HG03457 (cell line): ENCODE measurements around the gene TMEM247.

ENCODE experiments used
- ATAC-seq: cut with Tn5 transposase; IDR thresholded peaks from one replicate; pipeline ENCODE4 v1.9.1; 2021; ENCODE audit warnings: moderate number of reproducible peaks; ENCODE audit not compliant: unreplicated experiment

TMEM247 gene

DNA sequence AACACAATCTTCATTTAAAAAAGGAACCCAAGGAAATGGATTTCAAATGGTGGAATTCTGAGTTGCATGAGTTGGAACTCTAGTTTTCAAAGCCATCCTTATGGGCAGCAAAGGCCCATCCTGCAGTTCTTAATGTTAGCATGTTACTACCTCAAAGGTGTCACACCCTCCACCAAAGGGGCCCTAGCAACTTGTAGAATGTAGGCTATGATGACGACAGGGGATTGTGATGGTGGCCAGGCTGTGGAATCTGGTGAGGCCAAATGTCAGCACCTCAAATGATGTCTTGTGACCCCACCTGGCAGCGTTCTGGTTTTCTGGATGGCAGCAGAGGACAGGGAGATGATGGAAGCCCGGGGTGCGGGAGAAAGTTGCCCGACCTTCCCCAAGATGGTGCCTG, at the start of gene TMEM247:
Gene TMEM247, plus strand, starts transcription at position 301 of the 400 bp plus-strand sequence.
- no peak for ATAC-seq

DNA sequence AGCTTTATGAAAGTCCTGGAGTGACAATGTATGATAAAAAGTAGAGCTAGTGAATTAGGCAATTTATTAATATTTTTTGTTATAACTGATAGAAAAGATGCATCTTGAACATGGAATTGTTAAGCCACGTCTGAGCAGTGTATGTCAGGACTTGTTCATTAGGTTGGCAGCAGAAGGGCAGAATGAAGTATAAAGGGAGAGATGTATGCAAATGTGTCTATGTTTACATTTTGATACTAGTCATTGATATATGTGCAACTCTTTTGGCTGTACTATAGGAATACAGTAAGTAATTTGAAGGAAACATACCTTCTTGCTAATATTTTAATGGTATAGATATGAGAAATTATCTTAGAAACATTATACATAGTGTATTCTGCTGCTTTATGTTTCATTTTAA, 49.0 kb upstream of the TMEM247 start:
- no peak for ATAC-seq

DNA sequence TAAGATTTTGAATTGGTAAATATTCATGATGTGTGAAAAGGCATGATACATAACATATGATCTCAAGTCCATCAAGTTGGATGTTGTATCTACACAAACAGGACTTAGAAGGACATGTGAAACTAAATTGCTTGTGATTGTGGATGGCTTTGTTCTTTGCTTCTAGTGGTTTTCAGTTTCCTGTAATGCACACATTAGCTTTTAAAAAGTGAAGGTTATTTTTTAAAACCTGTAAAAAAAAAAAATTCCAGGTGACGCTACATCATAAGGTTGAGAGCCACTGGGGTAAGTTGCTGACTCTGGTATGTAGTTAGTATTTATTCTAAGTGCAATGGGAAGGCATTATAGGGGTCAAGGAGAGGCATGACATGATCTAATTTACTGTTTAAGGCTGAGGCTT, 48.4 kb upstream of the TMEM247 start:
- ATAC-seq: no peak

DNA sequence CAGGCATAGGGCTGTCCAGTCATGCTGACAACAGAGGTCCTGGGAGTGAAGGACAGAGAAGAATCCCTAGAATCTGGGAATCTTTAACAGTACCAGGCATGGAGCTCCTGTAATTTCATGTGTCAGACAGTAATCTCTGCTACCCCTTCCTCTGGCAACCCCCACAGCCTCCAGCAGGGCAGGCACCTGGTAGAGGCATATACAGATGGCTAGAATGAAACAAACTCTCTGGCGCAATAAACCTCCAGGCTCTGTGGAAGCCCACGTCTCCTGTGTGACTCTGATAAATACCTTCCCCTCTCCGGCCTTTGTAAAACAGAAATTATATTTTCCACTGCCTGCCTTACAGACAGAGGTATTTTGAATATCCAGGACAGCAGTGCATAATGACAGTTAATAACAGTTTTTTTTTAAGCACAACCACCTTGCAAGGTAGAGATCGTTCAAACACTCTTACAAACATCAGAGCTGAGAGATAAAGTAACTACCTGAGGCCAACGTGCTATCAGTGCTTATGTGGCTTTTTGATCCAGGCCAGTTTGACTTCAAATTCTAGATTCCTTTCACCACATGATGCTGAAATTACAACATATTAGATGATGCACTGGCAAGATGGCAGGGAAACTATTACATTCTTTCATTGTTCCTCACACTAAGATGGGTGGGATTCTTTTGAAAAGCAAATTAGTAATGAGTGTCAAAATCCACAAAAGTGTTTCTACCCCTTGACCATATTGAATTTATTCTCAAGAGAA, 47.7 kb upstream of the TMEM247 start:
- no peak for ATAC-seq

DNA sequence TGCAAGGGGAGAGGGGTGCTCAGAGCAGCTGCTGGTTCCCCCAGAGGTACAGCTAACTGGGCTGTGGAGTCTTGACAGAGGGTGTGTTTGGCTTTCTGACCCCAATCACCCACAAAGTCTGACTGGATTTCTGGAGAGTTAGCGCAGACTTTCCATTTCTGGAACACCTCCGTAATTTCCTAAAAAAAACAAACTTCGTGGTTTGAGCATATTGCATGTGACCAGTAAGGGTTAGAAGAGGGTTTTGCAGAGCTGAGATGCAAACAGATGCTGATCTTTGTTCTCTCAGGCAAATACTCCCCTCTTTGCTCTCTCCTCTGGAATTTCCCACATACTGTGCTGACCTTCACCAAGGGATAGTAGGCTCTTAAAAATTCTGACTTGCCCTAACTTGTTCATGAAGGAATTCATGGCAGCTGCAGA, 44.5 kb upstream of the TMEM247 start:
- ATAC-seq: no peak

DNA sequence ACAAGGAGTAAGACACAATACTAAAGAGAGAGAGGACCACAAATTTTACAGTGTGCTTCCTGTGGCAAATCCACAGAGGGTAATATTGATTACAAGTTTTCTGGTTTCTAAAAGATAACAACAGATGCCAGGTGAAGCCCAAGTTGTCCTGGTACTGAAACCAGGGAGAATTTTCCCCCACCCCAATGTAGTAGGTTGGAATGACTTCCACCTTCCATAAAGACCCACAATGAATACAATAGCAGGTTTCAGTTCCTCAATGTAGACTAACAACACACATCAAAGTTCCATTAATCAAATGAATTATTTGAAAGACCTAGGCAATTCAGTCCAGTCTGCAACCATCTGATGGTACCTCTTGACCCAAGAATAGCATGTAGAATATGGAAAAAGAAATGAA, 44.0 kb upstream of the TMEM247 start:
- no peak for ATAC-seq

DNA sequence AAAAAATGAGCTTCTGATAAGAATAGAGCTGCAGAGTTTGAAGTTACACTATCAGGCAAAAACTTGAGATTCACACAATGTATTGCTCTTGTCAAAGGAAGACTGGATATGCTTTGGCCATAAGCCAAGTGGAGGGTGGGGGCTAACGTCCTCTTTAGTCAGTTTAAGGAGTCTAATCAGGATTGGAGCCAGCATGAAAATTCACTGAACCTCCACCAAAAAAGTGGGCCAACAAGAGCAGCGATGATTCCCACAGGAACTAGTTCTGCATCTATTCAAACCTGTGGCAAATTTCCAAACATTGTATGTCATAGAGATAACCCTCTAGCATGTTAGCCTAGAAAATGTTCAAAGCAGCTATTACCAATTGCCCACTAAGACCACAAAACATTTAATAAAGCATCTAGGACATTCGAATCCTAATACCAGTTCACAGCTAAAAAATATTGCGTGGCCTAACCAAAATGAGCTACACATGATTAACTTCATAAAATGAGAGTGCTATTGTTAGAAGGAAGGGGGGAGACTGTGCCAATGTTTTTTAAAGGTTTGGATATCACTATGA, 43.5 kb upstream of the TMEM247 start:
- no peak for ATAC-seq

DNA sequence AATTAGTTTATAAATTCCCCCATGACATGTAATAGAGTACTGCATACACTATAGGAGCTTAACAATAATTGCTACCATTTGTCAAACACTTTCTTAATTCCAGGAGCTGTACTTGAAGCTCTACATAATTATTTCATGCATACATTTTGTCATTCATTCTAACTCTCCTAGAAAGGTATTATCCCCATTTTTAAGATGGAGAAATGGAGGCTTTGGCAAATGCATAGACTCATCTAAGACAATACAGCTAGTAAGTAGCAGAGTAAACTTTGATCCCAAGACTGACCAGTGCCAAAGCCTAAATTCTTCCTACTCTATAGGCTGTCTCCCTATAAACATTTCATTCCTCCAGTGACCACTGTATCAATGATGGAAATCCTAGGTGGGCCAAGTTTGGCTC, 42.6 kb upstream of the TMEM247 start:
- no peak for ATAC-seq

DNA sequence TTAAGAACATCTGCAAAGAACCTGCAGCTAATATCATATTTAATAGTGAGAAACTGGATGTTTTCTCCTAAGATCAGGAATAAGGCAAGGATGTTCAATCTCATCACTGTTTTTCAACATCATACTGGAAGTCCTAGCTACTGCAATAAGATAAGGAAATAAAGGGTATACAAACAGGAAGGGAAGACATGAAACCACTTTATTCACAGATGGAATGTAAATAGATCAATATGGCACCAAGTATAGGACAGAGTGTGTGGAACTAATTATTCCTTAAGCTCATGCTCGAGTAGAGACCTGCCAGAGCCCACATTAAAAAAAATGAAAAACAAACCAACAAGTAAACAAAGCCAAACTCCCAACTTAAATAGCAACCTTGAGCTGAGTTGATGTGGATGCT, 41.3 kb upstream of the TMEM247 start:
- no peak for ATAC-seq

DNA sequence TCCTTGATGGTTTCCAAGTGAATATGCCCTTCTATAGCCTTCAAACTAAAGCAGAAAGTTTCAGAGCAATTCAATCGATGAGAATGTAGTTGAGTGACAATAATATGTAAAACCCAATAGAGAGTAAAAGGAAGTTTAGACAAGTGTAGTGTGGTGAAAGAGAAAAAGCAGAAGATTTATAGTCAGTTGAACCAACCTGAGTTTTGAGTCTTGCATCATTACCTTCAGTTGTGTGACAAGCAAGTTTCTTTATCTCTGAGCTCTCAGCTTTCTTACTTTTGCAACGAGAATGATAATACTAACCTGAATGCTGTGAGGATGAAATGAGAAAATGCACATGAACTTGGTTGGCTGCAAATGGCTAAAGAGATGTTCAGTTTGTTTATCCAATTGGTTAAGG, 40.6 kb upstream of the TMEM247 start:
- no peak for ATAC-seq

DNA sequence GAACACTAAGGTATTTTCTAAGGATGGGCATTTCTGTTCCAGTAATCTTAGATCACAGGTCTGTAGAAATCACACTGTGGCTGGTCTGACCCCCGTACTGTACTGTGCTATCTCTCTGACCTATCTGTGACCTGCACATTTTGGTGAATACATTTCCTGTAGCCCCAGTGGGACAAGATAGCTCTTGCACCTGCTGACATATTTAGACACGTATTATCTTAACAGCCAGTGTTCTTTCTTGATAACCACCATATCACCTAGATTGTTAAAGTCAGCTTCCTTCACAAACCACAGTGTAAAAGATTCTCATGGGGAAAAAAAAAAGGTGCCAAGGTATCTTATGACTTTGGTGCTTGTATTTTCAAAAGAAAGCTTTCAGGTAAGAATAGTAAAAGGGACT, 39.8 kb upstream of the TMEM247 start:
- ATAC-seq: no peak

DNA sequence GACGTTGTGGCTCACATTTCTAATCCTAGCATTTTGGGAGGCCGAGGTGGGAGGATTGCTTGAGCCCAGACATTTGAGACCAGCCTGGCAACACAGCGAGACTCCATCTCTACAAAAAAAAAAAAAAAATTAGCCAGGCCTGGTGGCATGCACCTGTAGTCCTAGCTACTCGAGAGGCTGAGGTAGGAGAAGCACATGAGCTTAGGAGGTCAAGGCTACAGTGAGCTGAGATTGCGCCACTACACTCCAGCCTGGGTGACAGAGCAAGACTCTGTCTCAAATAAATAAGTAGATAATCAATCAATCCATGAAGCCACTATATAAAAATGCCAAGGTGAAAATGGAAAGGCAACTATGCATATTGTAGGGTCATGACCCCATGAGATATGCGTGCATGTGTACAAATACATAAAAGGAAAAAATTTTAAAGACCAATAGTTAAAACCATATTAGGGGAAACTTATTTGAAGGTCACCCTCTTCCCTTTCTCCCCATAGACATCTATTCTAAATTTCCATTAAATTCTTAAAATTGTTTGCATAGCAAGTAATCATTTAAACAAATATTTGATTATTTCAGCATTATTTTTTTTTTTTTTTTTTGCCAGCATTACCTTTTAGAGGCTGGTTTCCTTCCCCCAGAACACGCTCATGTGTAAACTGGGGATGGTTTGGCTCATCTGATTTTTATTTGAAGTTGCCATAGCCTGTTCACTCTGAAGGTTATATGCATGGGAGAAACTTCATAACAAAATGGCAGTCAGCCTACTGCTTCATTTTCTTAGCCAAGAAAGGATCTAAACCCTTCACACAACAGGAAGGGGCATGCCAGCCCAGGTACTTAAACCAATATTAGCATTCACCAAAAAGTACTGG, 37.3 kb upstream of the TMEM247 start:
- no peak for ATAC-seq

DNA sequence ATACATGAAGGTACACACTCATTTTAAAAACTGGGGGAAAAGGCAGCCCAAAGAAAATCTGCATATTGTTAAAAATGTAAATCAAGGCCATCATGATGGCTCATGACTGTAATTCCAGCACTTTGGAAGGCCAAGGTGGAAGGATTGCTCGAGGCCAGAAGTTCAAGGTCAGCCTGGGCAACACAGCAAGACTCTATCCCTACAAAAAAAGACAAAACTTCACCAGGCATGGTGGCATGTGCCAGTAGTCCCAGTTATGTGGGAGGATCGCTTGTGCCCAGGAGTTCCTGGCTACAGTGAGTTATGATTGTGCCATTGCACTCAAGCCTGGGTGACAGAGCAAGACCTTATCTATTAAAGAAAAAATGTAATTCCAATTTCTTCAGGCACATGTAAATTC, 34.6 kb upstream of the TMEM247 start:
- ATAC-seq: no peak

DNA sequence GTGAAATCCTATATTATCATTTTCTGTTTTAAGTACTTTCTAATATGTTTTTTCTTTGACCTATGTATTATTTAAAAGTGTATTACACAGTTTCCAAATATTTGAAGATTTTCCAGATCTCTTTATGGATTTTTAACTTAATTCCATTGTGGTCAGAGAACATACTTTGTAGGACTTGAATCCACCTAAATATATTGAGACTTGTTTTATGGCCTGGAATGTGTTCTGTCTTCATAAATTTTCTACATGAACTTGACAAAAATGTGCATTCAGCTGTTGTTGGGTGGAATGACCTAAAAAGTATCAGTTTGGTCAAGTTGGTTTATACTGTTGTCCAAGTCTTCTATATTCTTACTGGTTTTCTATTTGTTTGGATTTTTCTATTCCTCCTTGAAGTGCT, 33.8 kb upstream of the TMEM247 start:
- ATAC-seq: no peak

DNA sequence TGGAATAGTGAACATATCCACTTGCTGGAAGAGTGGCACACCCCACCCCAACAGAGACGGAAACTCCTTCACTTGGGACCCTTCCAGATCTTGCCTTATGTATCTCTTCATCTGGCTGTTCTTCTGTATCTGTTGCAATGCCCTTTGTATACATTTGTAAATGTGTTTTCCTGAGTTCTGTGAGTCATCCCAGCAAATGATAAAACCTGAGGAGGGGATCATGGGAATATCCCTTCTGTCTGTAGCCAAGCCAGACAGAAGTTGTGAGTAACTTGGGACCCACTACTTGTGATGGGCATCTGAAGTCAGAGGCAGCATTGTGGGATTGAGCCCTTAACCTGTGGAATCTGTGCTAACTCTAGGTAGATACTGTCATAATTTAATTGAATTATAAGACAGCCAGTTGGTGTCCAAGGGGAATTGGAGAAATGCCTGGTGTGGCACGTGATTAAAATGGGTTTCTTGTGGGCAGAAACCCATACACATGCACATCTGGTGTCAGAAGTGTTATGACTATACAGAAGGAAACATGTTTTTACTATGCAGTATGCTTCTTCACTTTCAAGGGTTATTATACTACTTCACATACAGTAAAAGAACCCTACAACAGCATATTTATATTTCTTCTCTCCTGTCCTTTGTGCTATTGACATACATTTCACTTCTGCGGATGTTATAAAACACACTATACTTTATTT, 32.3 kb upstream of the TMEM247 start:
- no peak for ATAC-seq

DNA sequence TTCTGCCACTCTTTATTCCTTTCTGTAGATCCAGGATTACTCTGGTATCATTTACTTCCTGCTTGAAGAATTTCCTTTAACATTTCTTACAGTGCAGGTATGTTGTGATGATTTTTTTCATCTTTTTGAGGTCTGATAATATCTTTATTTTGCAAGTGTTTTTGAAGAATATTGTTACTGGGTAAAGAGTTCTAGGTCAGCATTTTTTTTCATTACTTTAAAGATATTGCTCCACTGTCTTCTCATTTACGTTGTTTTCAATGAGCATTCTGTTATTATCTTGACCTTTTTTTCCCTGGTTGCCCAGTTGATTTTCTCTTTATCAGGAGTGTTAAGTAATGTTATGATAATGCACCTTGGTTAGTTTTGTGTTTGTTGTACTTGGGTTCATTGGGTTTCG, 31.7 kb upstream of the TMEM247 start:
- ATAC-seq: no peak

DNA sequence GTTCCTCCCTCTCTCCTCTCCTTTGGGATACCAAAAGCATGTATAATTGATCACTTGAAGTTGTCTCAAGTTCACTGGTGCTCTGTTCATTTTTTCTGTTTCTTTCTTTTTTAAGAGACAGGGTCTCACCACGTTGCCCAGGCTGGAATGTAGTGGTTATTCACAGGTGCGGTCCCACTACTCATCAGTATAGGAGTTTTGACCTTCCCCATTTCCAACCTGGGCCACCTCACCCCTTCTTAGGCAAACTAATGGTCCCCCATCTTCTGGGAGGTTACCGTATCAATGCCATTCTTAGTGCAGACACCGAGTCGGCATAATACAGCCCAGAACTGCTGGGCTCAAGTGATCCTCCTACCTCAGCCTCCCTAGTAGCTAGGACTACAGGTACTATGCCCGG, 31.3 kb upstream of the TMEM247 start:
- ATAC-seq: no peak

DNA sequence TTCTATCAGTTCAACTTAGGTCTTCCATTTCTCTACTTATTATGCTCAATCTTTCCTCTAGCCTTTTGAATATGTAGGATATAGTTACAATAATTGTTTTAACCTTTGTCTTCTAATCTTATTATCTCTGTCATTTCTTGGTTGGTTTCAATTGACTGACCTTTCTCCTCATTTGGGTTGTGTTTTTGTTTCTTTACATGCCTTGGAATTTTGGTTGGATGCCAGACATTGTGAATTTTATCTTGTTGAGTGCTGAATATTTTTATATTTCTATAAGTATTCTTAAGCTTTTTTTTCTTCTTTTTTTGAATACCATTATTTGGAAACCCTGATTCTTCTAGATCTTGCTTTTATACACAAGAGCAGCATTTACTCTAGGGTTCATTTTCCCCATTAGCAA, 30.7 kb upstream of the TMEM247 start:
- no peak for ATAC-seq

DNA sequence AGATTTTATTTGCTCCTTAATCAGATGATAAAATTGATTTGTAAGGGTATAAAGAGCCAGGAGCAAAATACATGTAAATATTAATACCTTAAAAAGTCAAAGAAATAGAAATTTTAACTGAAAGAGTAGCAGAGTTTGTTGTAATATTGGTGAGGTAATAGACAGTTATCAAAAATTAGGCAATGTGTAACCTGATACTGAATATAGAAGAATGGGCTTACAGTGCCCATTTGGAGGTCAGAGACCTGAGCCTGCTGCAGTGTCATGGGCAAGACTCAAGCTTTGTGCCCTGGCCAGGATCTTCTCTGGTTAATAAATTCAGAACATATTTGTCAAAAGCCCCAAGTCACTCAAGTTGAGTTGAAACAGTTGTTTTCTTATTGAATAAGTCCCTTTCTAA, 29.7 kb upstream of the TMEM247 start:
- no peak for ATAC-seq

DNA sequence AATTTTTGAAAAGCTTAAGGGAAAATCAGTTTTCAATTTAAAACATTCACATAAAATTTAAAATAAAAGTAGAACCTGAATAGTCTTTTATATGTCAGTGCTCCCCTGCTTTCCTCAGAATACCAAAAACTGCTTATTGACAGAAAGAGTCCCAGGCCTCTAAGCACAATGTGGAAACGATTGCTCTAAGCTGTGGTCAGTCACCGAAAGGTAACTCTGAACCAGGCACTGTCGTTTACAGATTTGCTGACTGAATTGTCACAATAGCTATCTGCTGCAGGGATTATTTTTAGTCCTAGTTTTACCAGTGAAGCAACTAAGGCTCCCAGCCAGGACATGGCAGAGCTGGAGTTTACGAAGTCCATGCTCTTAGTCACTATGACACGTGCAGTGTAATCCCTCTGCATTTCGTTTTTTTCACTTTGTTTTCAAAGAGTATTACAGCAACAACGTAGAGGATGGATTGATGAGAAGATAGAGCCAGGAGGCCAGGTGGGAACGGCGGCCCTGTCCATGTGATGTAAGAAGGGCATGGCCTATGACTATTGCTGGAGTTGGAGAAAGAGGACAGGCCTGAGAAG, 28.1 kb upstream of the TMEM247 start:
- ATAC-seq: no peak

DNA sequence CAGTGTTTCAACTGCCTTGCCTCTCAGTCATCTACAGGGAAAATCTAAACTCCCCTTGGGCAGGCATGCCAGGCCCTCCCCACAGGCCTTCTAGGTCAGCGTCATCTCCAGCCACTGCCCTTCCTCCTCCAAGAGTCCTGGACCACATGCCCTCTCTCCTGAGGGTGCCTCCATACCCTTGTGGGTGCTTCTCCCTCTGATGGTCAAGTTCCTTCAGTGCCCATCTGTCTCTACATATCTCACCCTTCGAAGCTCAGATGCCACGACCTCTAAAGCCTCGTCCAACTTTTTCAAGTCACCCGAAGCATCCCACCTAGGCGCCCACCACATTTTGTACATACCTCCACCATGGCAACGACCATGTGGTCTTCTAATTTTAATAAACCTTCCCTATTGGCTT, 22.6 kb upstream of the TMEM247 start:
- ATAC-seq: no peak
